GM21717 (cell line): ENCODE data around the gene ARHGAP26.

Experiments
- ATAC-seq: cut with Tn5 transposase; IDR thresholded peaks from one replicate; pipeline ENCODE4 v1.9.1; 2021; ENCODE audit warnings: mild to moderate bottlenecking, moderate library complexity; ENCODE audit not compliant: unreplicated experiment

The ARHGAP26 gene

GRCh38 chr5:142845402-142845921 lies 75.3 kb downstream of the ARHGAP26 start:
- peak; percentile 47 for ATAC-seq

GRCh38 chr5:142845954-142846398 lies 75.8 kb downstream of the ARHGAP26 start:
- peak; percentile 38 for ATAC-seq

GRCh38 chr5:142846406-142846805 lies 76.2 kb downstream of the ARHGAP26 start:
- ATAC-seq: no peak

- no peak for ATAC-seq
These were observed 78.0 kb downstream of the ARHGAP26 start for GRCh38 chr5:142847898-142848790.

GRCh38 chr5:142849466-142849865 lies 79.3 kb downstream of the ARHGAP26 start:
- no peak for ATAC-seq

GRCh38 chr5:142849880-142850279 lies 79.7 kb downstream of the ARHGAP26 start:
- no peak for ATAC-seq

- no peak for ATAC-seq
These were observed 81.6 kb downstream of the ARHGAP26 start for GRCh38 chr5:142851731-142852130.

- no peak for ATAC-seq
These were observed 82.4 kb downstream of the ARHGAP26 start for GRCh38 chr5:142852416-142853198.

- no peak for ATAC-seq
These were observed 83.5 kb downstream of the ARHGAP26 start for GRCh38 chr5:142853682-142854081.

- ATAC-seq: no peak
These were observed 86.1 kb downstream of the ARHGAP26 start for GRCh38 chr5:142856269-142856782.

GRCh38 chr5:142857405-142857804 lies 87.2 kb downstream of the ARHGAP26 start:
- no peak for ATAC-seq

GRCh38 chr5:142859037-142859436 lies 88.9 kb downstream of the ARHGAP26 start:
- no peak for ATAC-seq

- ATAC-seq: no peak
These were observed 90.1 kb downstream of the ARHGAP26 start for GRCh38 chr5:142860270-142860669.

- ATAC-seq: no peak
These were observed 90.8 kb downstream of the ARHGAP26 start for GRCh38 chr5:142861011-142861410.

GRCh38 chr5:142862594-142862993 lies 92.4 kb downstream of the ARHGAP26 start:
- ATAC-seq: no peak

GRCh38 chr5:142863856-142864255 lies 93.7 kb downstream of the ARHGAP26 start:
- no peak for ATAC-seq

- no peak for ATAC-seq
These were observed 94.4 kb downstream of the ARHGAP26 start for GRCh38 chr5:142864290-142865260.

- no peak for ATAC-seq
These were observed 95.5 kb downstream of the ARHGAP26 start for GRCh38 chr5:142865631-142866030.

- ATAC-seq: peak; percentile 74
These were observed 96.5 kb downstream of the ARHGAP26 start for GRCh38 chr5:142866563-142867275.

- no peak for ATAC-seq
These were observed 99.7 kb downstream of the ARHGAP26 start for GRCh38 chr5:142869886-142870285.
